Measurements from ENCODE around the gene CMTR1.
"Not testable (repeated sequence)": the region's sequence is repeated elsewhere in the genome, so short reads cannot be mapped to it uniquely, and the experiment has no call there.

Gene CMTR1

DNA sequence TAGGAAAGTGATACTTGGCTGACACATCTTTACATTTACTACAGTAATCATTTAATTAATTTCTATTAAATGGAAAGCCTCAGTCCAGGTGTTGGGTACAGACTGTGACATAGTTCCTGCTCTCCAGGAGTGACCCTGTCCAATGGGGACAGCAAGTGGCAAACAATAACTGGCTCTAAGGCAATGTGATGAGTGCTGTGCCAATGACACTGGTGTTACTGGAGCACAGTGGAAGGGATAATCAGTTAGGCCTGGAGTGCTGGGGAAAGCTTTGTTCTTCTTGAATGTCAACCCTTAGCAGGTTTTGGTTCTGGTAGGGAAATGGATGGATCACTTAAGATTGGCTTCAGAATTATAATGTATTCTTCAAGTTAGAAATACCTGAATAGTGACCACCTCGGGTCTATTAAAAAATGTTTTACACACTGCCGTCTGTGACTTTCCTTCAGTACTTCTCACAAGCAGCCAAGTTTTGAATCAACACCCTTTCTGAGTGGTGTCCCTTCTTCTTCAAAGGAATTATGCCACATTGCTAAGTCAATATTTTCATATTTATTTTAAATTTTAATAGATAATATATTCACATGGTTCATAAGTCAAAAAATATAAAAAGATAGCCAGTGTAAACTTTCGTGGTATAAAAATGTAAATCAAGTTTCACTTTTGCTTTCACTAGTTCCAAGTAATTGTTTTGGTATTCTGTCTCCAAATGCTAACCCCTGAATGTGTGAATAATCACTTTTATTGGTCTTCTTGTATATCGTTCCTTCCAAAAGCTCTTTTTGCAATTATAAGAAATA is 9.6 kb downstream of the CMTR1 start:
- no peak overlapping the region for H3K4me3 ChIP-seq (replicated peaks; ENCODE audit: insufficient read depth, low read length)
- TF ChIP-seq SPI1 (IDR thresholded peaks at IDR 0.05; ENCODE audit: borderline replicate concordance, low read depth) (no peak), POLR2AphosphoS5 (IDR thresholded peaks at IDR 0.05; ENCODE audit: low read depth) (no peak), GABPA (IDR thresholded peaks at IDR 0.05; ENCODE audit: low read depth) (no peak)
- TF ChIP-seq, protein P1, sequence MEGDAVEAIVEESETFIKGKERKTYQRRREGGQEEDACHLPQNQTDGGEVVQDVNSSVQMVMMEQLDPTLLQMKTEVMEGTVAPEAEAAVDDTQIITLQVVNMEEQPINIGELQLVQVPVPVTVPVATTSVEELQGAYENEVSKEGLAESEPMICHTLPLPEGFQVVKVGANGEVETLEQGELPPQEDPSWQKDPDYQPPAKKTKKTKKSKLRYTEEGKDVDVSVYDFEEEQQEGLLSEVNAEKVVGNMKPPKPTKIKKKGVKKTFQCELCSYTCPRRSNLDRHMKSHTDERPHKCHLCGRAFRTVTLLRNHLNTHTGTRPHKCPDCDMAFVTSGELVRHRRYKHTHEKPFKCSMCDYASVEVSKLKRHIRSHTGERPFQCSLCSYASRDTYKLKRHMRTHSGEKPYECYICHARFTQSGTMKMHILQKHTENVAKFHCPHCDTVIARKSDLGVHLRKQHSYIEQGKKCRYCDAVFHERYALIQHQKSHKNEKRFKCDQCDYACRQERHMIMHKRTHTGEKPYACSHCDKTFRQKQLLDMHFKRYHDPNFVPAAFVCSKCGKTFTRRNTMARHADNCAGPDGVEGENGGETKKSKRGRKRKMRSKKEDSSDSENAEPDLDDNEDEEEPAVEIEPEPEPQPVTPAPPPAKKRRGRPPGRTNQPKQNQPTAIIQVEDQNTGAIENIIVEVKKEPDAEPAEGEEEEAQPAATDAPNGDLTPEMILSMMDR (IDR thresholded peaks at IDR 0.05; ENCODE audit: insufficient read depth, low read length): no peak
- TF ChIP-seq, protein P2, sequence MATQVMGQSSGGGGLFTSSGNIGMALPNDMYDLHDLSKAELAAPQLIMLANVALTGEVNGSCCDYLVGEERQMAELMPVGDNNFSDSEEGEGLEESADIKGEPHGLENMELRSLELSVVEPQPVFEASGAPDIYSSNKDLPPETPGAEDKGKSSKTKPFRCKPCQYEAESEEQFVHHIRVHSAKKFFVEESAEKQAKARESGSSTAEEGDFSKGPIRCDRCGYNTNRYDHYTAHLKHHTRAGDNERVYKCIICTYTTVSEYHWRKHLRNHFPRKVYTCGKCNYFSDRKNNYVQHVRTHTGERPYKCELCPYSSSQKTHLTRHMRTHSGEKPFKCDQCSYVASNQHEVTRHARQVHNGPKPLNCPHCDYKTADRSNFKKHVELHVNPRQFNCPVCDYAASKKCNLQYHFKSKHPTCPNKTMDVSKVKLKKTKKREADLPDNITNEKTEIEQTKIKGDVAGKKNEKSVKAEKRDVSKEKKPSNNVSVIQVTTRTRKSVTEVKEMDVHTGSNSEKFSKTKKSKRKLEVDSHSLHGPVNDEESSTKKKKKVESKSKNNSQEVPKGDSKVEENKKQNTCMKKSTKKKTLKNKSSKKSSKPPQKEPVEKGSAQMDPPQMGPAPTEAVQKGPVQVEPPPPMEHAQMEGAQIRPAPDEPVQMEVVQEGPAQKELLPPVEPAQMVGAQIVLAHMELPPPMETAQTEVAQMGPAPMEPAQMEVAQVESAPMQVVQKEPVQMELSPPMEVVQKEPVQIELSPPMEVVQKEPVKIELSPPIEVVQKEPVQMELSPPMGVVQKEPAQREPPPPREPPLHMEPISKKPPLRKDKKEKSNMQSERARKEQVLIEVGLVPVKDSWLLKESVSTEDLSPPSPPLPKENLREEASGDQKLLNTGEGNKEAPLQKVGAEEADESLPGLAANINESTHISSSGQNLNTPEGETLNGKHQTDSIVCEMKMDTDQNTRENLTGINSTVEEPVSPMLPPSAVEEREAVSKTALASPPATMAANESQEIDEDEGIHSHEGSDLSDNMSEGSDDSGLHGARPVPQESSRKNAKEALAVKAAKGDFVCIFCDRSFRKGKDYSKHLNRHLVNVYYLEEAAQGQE (IDR thresholded peaks at IDR 0.05; ENCODE audit: insufficient replicate concordance, low read depth): no peak

DNA sequence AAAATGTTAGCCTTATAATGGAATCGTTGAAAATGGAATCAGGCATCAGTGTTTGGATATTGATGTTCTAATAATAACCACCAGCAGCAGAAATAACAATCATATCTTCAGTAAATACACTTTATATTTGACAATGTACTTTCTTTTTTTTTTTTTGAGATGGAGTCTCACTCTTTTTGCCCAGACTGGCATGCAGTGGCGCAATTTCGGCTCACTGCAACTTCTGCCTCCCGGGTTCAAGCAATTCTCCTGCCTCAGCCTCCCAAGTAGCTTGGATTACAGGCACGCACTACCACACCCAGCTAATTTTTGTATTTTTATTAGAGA is 10.2 kb downstream of the CMTR1 start:
- not testable (repeated sequence) for DNase-seq (ENCODE audit: low read depth in 1 of 2, low spot score in 1 of 2); H3K4me3 ChIP-seq (replicated peaks; ENCODE audit: insufficient read depth, low read length); H3K27ac ChIP-seq (replicated peaks); H3K27me3 ChIP-seq (ENCODE audit: insufficient read depth, poor library complexity, severe bottlenecking)

More for the DNA sequence above, 9.6 kb downstream of the CMTR1 start:
- DNase-seq (ENCODE audit: low read depth in 1 of 2, low spot score in 1 of 2): no peak
- Histone ChIP-seq H3K27me3 (ENCODE audit: insufficient read depth, poor library complexity, severe bottlenecking) (no peaks in the 10 kb centered on the region), H3K27ac (replicated peaks) (no peak overlapping the region)

DNA sequence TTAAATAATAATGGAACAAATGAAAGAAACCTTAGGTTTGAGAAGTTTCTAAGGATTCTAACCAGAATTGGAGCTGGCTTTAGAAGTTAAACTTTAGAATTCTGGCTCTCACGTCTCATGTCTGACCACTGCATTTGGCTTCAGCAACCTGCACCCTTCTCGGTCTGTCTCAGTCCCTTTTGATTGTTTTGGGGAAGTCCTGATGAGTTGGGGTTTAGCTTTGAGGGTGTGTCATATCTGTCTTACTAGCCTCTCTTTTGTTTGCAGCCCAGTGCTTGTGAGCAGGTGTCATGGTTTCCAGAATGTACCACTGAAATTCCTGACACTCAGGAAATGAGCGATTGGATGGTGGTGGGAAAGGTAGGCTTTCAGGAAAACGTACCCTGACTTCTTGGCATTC is 17.0 kb downstream of the CMTR1 start:
- TF ChIP-seq SPI1 (IDR thresholded peaks at IDR 0.05; ENCODE audit: borderline replicate concordance, low read depth): no peak
- H3K27ac ChIP-seq (replicated peaks): no peak overlapping the region
- DNase-seq (ENCODE audit: low read depth in 1 of 2, low spot score in 1 of 2): no peak
- H3K27me3 ChIP-seq (ENCODE audit: insufficient read depth, poor library complexity, severe bottlenecking): no peaks in the 10 kb centered on the region
- H3K4me3 ChIP-seq (replicated peaks; ENCODE audit: insufficient read depth, low read length): no peak overlapping the region

DNA sequence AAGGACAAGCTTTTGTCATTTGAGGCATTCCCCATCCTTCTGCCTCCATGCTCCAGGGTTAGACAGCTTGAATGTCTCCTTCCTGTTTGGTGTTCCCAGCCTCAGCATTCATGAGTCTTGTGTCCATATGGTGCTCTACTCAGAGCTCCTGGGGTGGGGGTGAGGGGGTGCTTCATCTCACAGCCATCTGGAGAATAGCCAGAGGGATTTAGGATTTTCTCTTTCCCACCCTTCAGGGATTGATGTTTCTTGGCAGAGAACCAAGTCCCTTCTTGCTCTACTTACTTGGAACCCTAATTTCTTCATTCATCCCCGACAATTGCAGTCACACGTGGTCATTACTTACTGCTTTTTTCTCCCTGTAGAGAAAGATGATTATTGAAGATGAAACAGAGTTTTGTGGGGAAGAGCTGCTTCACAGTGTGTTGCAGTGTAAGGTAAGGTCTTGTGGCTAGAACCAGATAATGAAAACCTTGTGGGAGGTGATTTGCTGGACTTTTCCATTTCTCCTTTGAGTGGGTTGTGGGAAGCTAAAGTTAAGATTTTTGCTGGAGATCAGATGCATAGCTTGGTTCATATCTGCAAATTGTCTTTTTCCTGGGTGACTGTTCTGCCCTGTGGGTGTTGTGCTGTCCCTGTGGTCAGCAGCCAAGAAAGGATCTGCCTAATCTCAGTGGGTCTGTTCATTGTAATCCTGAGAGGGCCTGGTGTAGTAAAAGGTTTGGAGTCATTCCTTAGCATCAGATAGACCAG is 18.6 kb downstream of the CMTR1 start:
- H3K27ac ChIP-seq (replicated peaks): no peak overlapping the region
- TF ChIP-seq, protein P1 (IDR thresholded peaks at IDR 0.05; ENCODE audit: insufficient read depth, low read length): no peak
- no peak for TF ChIP-seq GABPA (IDR thresholded peaks at IDR 0.05; ENCODE audit: low read depth)
- H3K27me3 ChIP-seq (ENCODE audit: insufficient read depth, poor library complexity, severe bottlenecking): no peaks in the 10 kb centered on the region
- DNase-seq (ENCODE audit: low read depth in 1 of 2, low spot score in 1 of 2): no peak
- H3K4me3 ChIP-seq (replicated peaks; ENCODE audit: insufficient read depth, low read length): no peak overlapping the region

DNA sequence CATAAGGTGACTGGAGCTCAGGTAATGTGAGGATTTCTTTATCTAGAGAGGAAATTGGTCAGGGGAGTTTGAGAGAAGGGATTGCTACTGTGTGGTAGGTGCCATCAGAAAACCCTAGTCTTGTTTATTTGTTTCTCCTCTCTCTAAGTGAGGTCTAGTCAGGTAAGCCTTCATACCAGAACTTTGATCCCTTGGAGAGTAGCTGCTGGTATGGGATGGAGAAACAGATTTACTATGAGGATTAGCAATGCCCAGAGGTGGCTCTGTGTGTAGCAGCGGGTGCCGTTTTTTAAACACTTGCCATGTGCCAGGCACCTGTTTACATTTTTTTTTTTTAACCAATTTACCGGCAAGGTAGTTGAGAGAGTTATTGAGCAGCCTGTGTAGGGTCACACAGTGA is 19.5 kb downstream of the CMTR1 start:
- TF ChIP-seq SPI1 (IDR thresholded peaks at IDR 0.05; ENCODE audit: borderline replicate concordance, low read depth): no peak
- TF ChIP-seq, protein P2 (IDR thresholded peaks at IDR 0.05; ENCODE audit: insufficient replicate concordance, low read depth): no peak
- no peak for TF ChIP-seq POLR2AphosphoS5 (IDR thresholded peaks at IDR 0.05; ENCODE audit: low read depth)
- TF ChIP-seq GABPA (IDR thresholded peaks at IDR 0.05; ENCODE audit: low read depth): no peak
- TF ChIP-seq, protein P1 (IDR thresholded peaks at IDR 0.05; ENCODE audit: insufficient read depth, low read length): no peak
- no peak for DNase-seq (ENCODE audit: low read depth in 1 of 2, low spot score in 1 of 2)
- no peak overlapping the region for H3K4me3 ChIP-seq (replicated peaks; ENCODE audit: insufficient read depth, low read length)
- no peak overlapping the region for H3K27ac ChIP-seq (replicated peaks)
- no peaks in the 10 kb centered on the region for H3K27me3 ChIP-seq (ENCODE audit: insufficient read depth, poor library complexity, severe bottlenecking)
